CD4-positive, alpha-beta T cell treated with Interleukin-4 for 1 hour (primary cell): ENCODE results near the gene EXOC4.

Experiments
- DNase-seq, 2 donors: peaks; one replicate each; pipeline ENCODE4 v3.0.0-alpha.2; 2020 to 2022

EXOC4 gene

DNA sequence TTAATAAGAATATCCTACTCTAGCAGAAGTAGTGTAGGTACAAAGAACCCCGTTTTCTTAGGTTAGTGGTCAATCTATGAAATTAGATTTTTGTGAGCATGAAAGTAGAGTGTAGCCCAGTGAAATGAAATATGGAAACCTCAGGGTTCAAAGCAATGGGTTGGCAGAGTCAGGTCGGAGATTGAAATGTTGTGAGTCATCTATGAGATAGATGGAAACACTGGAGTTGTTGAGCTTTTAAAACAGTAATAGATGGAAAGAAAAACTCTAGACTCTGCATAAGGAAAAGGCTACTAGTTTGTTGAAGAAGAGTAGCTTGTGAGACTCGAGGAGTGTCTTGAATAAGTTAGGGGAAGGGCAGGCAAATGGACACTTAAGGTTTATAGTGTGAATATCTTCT, 251.9 kb downstream of the EXOC4 start:
- DNase-seq, result no peak

DNA sequence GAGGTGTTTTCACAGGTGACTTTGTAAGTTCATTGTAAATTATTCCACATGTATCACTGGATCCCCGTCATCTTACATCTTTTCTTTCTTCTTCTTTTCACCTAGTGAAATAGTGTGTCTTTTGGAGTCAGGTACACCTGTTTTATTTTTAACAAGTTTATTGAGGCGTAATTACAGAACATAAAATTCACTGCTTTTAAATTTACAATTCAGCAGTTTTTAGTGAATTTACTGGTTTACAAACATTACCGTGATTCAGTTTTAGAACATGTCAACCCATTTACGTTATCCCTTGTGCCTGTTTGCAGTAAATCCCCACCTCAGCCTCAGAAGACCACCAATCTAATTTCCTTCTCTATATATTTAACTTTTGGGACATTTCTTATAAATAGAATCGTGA, 256.9 kb downstream of the EXOC4 start:
- no peak for DNase-seq

DNA sequence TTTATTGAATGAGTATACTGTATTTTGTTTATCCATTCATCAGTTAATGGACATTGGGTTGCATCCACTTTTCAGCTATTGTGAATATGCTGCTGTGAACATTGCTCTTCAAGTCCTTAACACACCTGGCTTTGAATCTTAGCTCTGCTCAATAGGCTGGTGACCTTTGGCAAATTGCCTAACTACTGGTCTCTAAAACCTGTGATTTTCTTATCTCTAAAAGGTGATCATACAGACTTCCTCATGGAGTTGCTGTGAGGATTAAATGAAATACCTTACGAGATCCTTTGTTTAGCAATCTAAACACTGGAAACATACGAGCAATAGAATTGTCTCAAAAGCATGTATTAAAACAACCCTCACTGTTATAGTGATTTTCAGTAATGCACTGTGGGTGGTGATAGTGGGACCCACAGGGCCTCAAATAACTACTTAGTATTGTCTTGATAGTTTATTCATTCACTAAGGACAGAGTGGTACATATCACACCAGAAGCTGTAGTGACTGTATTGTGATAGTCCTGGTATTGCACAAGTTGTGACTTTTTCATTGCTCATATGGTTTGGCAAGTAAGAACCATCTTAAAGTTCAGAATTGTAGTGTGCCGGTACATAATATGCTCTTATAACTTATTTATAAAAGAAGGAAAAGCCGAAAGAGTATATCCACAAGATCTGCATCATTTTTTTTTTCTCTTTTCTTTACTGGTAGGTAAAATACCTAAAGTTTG, 257.6 kb downstream of the EXOC4 start:
- DNase-seq, result no peak

DNA sequence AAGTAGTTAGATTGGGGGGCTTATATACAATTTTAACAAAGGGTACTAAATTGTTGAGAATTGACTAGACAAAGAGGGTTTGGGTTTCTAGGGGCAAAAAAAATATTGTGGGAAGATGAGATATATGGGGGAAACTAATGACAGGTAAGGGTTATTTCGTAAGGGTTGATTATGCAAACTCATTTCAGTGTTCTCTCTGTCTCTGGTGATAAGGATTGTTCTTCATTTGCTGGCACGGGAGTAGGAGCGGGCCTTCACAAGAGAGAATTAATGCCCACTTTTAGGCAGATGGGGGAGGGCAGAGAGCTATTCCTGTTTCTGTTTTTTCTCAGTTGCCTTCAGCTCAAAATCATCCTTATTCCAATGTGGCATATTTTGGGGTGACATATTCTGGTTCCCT, 258.4 kb downstream of the EXOC4 start:
- no peak for DNase-seq

DNA sequence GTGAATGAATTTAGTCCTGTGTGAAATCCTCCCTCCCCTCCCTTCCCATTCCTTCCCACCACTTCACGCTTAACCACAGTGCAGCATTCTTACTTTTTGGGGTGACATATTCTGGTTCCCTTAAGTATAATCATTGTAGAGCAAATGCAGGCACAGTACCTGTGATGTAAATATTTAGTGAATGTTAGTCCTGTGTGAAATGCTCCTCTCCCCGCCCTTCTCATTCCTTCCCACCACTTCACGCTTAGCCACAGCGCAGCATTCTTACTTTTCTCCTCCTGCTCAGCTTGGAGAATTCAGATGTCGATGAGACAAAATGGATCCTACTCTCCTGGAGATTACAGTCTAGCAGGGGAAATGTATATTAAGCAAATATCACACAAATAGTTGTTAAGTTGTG, 258.8 kb downstream of the EXOC4 start:
- DNase-seq, result no peak

DNA sequence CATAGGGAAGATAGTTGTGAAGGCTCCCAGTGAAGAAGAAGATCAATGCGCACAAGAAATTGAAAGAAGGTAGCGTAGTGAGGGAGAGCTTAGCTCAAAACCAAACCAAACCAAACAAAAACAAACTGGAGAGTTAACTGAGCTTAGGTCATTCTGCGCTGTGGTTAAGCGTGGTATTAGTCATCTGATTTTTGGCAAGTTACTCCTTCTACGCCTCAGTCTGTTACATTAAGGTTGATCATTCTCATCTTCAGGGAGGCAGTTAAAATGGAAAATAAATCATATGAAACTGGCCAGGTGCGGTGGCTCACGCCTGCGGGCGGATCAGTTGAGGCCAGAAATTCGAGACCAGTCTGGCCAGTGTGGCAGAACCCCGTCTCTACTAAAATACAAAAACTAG, 259.7 kb downstream of the EXOC4 start:
- DNase-seq, result no peak

DNA sequence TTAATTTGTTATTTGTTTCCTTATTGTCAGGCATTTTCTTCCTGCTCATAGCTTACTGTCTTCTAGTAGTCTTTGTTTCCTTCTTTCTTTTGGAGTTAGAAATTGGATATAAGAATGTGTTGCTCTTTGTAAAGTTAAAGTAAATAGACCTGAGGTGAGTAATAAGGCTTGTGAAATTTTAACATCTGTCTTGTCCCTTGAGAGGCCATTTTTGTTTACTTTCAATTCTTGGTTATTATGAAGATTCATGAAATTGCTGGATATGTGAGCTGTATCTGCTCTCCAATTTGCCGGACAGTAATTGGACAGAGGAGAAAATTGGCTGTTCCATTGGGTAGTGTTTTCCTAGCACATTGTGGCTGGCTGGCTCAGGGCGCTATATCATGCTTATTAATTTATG, 260.7 kb downstream of the EXOC4 start:
- DNase-seq, result no peak

DNA sequence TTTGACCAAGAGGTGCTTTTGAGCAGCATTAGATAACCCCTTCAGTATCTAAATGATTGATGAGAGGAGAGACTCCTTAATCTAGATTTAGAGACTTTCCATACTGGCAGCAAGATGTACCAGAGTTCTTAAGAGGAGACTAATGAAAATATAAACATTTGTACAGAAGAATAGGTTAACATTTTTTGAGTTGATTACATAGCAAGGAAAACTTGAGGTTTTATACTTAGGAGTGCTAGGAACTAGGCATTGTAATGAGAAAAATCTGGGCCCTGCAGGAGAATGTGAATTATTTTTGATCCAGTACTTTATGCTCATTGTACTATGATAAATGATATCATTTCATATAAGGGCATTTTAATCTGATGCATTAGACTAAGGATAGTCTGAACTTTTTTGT, 261.7 kb downstream of the EXOC4 start:
- DNase-seq, result no peak

DNA sequence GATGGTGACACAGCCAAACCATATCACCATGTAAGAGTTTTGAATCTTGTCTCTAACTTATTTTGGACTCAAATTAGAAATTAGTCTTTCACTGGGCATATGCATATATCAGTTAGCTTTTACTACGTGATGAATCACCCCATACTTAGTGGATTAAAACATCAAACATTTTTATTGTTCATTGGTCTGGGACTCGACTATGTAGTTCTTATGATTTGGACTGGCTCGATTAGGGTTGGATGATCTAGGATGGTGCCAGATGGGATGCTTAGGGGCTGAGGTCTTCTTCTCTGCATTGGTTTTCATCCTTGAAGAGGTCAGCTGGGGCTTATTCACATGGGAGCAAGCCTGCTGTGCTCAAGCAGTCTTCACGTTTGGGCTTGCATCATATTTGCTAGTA, 264.9 kb downstream of the EXOC4 start:
- no peak for DNase-seq

DNA sequence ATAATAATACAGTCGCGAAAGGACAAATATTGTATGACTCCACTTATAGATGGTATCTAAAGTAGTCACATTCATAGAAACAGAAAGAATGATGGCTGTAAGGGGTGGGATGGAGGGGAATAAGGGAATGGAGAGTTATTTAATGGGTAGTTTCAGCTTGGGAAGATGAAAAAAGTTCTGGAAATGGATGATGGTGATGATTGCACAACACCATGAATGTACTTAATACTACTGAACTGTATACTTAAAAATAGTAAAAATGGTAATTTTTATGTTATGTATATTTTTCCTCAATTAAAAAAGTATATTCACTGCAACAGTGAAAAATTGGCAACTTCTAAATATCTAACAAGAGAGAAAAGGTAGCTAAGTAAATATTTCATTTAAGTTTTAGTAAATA, 265.8 kb downstream of the EXOC4 start:
- no peak for DNase-seq

DNA sequence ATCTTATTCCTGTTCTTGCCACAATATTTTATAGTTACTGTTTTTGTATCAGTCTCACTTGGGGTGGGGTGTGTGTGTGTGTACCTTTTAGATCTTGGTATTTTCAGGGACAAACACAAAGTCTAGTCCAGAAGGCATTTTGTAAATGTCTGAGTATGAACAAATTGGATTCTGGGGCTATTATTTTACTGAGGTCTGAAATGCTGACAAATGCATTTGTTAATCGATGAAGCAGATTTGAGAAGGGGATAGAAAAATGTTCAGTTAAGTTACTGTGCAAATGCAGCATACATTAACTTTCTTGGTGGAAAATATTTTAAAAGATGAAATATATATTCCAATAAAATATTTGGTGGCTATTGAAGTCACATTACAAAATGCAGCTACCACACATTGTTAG, 267.4 kb downstream of the EXOC4 start:
- no peak for DNase-seq

DNA sequence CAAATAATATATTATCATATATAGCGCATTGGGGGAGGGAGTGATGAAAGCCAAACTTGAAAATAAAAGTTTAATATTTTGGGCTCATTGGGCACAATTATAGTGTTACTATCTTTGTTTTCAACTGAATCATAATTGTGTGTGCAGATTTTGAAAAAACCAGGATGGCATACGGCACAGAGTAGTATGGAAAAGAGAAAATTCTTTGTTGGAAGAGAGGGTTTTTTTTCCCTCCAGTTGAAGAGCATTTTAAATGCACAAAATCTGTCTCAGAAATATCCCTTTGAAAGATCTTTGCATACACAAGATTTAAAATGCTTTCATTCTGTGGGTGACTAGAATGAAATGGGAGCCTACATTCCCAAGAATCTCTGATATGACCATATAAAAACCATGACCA, 269.6 kb downstream of the EXOC4 start:
- DNase-seq, result no peak

DNA sequence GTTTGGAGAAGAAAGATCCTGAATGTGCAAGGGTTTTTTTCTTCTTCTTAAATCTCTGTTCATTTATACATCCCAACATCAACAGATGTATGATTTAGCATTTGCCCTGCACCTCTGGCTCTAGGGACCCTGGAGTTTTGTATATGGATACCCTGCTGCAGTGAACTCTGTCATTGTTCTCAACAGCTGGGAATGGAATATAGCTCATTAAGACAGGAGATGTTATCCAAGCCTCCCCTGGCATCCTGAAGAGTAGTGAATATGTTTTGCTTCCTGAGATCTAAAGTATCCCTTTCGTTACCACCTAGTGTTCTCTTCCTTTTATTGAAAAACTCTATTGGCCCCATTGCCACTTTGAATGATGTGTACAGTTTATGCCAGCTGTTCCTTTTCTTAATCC, 275.9 kb downstream of the EXOC4 start:
- no peak for DNase-seq

DNA sequence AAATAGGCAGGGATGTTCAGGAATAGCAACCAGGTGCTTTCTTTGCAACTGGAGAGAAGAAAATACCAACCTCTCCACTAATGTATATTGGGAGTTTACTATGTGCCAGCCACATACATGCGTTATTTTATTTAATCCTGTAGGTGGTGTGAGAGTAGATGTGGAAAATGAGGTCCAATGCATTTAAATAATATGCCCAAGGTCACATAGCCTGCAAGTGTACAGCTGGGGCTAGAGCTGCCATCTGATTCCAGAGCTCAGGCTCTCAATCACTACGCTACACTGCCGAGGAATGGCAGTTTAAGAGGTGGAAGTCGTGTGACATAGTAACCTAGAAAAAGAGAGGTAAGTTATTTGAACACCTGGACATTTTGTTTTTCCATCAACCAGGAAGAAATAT, 277.0 kb downstream of the EXOC4 start:
- no peak for DNase-seq

DNA sequence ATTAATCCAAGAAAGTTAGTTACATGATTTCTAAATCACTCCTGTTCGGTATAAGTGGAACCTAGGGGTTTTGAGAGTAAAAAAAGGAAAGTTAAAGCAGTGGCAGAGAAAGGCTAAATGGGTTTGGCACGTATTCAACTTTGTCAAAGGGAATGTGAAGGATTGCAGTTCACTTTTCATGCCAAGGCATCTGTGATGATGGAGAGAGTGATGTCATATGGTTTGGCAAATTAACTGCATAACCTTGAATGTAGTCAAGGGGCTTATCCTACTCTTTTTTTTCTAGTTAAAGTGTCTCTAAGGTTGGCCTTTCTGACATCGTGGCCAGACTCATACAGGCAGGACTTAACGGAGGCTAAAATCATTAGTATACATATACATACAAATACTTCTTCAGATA, 277.8 kb downstream of the EXOC4 start:
- DNase-seq, result no peak

DNA sequence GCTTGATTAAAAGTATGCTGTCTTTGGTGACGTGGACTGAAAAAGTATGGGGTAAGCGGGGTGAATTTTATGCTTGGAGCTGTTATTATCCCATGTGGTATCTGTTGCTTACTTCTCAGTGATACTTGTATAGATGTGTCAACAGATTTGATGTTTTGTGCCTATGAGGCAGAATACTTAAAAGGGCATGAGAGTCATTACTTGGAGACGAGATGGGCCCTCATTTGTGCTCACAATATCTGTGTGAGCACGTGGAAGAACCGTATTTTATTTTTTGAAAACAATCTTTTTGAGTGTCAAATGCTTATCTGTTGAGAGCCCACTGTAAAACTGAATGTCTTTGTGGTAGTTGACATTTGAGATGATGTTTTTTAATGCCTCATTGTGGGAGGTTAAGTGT, 281.9 kb downstream of the EXOC4 start:
- no peak for DNase-seq

DNA sequence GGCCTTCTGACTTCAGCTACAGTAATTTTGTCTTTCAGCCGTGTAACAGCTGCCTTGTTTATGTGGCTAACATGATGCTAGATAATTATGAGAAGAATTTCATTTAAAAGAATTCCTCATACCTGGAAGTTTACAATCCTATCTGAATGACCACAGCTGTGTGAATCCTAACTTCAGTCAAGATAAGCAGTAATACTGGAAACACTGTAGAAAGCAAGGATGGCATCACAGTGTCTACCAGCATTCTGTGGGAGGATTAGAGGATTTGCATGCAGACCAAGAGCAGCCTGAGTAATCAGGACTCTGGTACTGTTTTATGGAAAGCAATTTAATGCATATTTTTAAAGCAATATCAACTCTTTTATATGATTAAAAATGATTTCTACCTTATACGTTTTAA, 282.4 kb downstream of the EXOC4 start:
- DNase-seq, result no peak

DNA sequence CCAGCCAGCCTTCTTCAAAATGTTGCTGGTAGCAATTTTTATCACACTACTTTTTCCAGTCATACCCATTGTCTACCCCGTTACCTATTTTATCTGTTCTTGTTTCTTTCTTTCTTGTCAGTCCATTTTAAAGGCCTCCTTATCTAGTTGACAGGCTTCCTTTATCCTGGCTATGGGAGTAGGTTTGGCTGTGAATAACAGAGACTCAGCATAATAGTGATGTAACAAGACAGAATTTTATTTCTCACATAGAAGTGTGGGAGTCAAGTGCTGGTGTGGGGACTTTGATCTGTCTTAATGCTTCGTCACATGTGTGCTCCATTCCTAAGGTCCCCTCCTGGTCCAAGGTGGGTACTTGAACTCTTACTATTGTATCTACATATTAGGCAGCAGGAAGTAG, 283.6 kb downstream of the EXOC4 start:
- no peak for DNase-seq

DNA sequence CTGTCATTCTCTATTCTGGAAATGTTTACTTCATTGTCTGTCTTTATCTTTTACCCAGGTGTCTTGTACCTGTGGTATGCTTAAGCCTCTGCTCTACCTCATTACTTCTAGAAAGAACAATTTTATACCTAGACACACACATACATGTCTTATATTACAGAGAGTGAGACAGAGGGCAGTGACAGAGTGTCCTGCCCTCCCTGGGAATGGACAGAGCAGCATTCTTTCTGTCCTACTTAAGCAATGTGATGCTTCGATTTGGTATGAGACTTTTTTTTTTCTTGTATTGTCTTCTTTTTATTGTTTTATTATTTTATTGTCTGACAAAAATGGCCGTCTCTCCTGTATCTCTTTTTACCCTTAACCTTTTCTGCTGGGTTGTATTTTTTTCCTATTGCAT, 286.1 kb downstream of the EXOC4 start:
- DNase-seq, result no peak

DNA sequence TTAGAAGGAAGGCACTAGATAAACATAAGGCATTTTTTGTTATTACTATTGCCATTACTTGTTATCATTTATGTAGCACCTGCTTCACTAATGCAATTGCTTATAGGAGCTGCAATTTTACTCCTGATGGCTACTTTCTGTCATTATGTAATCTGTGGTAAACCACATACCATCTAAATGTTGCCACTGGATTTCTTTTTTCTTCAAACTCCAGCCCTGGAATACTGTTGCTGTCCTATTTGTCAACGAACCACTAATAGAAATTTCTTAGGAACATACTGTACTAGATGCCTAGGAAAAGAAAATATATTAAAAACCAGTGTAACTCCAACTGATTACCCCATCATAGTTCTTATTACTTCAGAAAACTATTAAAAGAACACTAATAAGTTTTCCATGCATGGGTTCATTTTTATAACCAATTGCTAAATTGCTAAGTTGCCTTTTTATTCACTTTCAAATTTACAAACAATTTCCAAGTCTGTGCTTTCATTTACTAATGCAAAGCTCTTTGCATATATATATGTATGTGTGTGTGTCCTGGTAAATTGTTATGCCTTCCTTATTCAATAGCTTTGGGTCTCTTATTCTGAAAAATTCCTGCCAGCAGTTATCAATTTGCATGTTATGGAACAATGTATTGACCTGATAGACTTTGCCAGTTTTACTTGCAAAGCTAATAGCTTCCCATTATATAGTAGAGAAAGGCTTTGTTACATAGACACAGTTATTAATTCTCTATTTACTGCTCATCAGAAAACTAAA, 287.4 kb downstream of the EXOC4 start:
- DNase-seq, result no peak

DNA sequence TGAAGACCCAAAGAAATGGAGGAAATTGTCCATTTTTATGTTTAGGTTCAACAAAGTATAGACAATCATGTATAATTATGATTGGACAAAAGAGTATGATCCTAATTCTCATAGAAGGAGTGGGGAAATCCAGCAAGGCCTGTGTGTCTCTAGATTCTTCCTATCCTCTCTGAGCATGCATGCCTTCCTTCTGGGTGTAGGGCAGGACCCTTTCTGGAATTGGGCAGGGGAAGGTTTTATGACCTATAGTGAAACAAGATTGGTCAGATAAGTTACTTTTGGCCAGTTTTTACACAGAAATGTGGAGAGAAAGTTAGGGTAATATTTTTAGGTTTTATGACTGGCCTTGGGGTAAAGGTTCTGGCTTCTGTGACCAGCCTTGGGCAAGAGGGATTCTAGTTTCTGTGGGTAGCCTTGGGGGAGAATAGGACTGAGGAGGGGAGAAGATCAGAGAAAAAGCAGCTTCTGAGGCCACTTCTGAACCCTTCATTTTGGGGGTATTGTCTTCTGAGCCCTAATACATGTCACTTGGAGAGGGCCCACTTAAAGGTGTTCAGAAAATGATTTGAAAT, 289.4 kb downstream of the EXOC4 start:
- no peak for DNase-seq

DNA sequence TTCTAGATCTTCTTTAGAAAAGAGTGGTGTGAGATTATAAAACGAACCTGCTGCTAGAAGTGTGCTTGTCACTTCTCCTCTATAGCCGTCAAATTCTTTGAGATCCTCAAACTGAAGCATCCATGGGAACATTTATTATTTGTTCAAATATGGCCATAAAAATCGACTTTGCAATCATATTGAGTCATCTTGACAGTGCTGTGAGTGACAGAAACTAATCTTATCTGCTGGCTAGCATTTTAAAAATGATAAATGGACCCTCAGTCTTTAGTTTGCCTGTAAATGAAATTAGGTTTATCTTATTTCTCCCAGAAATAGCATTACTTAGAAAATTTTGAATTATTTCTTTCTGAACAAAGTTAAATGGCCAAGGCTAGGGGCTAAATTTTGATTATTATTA, 290.8 kb downstream of the EXOC4 start:
- no peak for DNase-seq

DNA sequence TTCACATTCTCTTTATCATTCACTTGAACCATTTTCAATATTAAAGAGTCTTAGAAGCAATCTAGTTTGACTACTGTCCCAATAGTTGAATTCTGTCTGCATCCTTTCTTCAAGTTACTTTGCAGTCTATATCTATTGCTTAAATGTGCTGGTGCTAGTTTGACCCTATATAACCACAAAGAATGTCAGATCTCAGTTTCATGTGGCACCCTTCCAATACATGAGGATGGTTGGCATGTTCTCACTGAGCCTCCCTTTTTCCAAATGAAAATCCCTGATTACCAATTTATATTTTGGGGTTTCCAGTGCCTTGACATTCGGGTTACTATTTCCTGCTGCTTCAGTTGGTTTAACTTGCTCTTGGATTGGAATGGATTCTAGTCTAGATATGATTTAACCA, 292.7 kb downstream of the EXOC4 start:
- no peak for DNase-seq

DNA sequence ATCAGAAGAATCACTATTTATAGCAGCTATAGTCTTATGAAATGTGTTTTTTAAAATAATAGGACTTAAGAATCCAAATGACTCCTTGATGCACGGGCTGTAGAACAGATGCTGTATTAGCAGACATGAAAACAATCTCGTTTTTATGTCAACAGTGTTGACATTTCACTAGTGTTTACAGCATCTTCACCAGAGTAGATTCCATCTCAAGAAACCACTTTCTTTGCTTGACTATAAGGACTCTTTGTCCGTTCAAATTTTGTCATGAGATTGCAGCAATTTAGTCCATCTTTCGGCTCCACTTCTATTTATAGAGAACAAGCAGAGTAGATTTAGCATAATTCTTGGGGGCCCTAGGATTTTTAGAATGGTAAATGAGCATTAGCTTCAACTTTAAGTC, 295.1 kb downstream of the EXOC4 start:
- DNase-seq, result no peak

DNA sequence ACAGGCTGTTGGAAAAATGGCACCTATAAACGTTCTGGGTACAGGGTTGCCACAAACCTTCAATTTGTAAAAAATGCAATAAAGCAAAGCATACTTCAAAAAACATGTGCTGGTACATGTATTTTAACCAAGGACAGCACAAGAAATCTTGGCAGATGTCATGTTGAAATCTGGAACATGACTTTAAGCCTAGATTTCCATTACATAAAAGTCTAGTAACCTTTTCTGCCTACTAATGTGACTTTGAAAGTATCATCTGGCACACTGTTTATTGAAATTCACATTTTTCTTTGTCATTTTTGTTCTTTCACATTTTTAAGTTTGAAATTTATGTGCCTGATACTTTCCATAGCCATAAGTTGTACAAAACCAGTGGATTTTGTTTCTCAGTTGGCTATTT, 296.8 kb downstream of the EXOC4 start:
- no peak for DNase-seq
